Endothelial cell of umbilical vein (primary cell): ENCODE results near the gene PLD4. TPM values are rescaled to one million over a fixed set of nuclear protein-coding genes. Genes with fewer than 3 reads are reported as not detected.

Experiments
- BruUV-seq: library from RNA; stranded (reverse); fragments of 400-500 nt; replicated peaks from 2 replicates; lab custom pipeline; 2021; lab: Mats Ljungman, UMichigan
- CTCF ChIA-PET: fragments of 300-600, 350-600 bp; sonication (Branson Sonifier 250); formaldehyde crosslinking; loops from one replicate; lab custom pipeline; 2021; ENCODE audit warnings: antibody characterized with exemption, inconsistent platforms; lab: Charles Lee
- POLR2A ChIA-PET: fragments of 300-600, 350-600 bp; sonication (Branson Sonifier 250); formaldehyde crosslinking; loops from one replicate; lab custom pipeline; 2021; ENCODE audit warnings: antibody characterized with exemption, inconsistent platforms; lab: Charles Lee
- DNase-seq: peaks from one replicate; pipeline ENCODE4 v3.0.0-alpha.2; 2011; ENCODE audit warnings: low read depth, low spot score
- FAIRE-seq: peaks from 2 replicates; lab custom pipeline; 2011; peaks lifted over from hg19 to GRCh38; lab: Jason Lieb, UNC
- H2AFZ ChIP-seq: 2 replicates; pipeline ENCODE4 v1.6.0; 2012; ENCODE audit warnings: low read depth, low read length, control low read depth, inconsistent platforms
- H3K27ac ChIP-seq: 2 replicates; pipeline ENCODE4 v1.5.1; 2011; ENCODE audit warnings: low read depth, mild to moderate bottlenecking, control low read depth, low read length, moderate library complexity; ENCODE audit not compliant: insufficient read depth
- H3K27me3 ChIP-seq, 2 experiments: 2 replicates each; pipeline versions ENCODE4 v1.6.0 to v1.6.1; 2011; ENCODE audit warnings: low read length in 2 of 2, mixed read lengths in 1 of 2; ENCODE audit not compliant: control insufficient read depth in 2 of 2, insufficient read depth in 2 of 2
- H3K36me3 ChIP-seq, 2 experiments: 2 replicates in 1 of 2; 3 replicates in 1 of 2; pipeline ENCODE4 v1.5.1; 2011; ENCODE audit warnings: low read length in 2 of 2, mild to moderate bottlenecking in 1 of 2, moderate library complexity in 1 of 2; ENCODE audit not compliant: control insufficient read depth in 2 of 2, insufficient read depth in 2 of 2; ENCODE audit errors: extremely low read depth in 1 of 2
- H3K4me1 ChIP-seq: 3 replicates; pipeline ENCODE4 v1.5.1; 2011; ENCODE audit warnings: mild to moderate bottlenecking, low read length; ENCODE audit not compliant: control insufficient read depth, insufficient read depth; ENCODE audit errors: extremely low read depth
- H3K4me2 ChIP-seq: 2 replicates; pipeline ENCODE4 v1.6.1; 2011; ENCODE audit warnings: low read length, control low read depth, mixed read lengths; ENCODE audit not compliant: insufficient read depth
- H3K4me3 ChIP-seq, 3 experiments: fragments of 200-600 bp in 1 of 3; sonication (generic), shearing (Covaris generic) in 1 of 3; replicated peaks in 1 of 3; 2 replicates each; pipeline ENCODE4 v1.5.1; 2011 to 2016; ENCODE audit warnings: control low read depth in 3 of 3, low read length in 3 of 3, mild to moderate bottlenecking in 2 of 3, inconsistent platforms in 1 of 3, low read depth in 1 of 3, moderate library complexity in 1 of 3; ENCODE audit not compliant: insufficient read depth in 1 of 3
- H3K79me2 ChIP-seq: 2 replicates; pipeline ENCODE4 v1.6.0; 2012; ENCODE audit warnings: low read length, inconsistent platforms; ENCODE audit not compliant: control insufficient read depth, insufficient read depth
- H3K9ac ChIP-seq: replicated peaks from 2 replicates; pipeline ENCODE3; 2011; ENCODE audit warnings: low read length, control low read depth; ENCODE audit not compliant: insufficient read depth; ENCODE audit errors: extremely low read depth
- H3K9me1 ChIP-seq: replicated peaks from 3 replicates; pipeline ENCODE4 v1.6.0; 2011; ENCODE audit warnings: mild to moderate bottlenecking, low read length; ENCODE audit not compliant: control insufficient read depth, insufficient read depth; ENCODE audit errors: extremely low read depth
- H3K9me3 ChIP-seq: replicated peaks from 2 replicates; pipeline ENCODE4 v1.5.1; 2012; ENCODE audit warnings: low read length, inconsistent platforms; ENCODE audit not compliant: control insufficient read depth, insufficient read depth
- H4K20me1 ChIP-seq: replicated peaks from 2 replicates; pipeline ENCODE3; 2011; ENCODE audit warnings: mild to moderate bottlenecking, low read length; ENCODE audit not compliant: control insufficient read depth, insufficient read depth; ENCODE audit errors: extremely low read depth
- EZH2 ChIP-seq: IDR thresholded peaks from 2 replicates; pipeline ENCODE4 v1.6.1; 2012; ENCODE audit warnings: borderline replicate concordance, low read depth, mild to moderate bottlenecking, moderate library complexity, low read length, inconsistent platforms; ENCODE audit not compliant: severe bottlenecking
- FOS ChIP-seq: IDR thresholded peaks from 2 replicates; pipeline ENCODE4 v1.6.1; 2011; ENCODE audit warnings: mild to moderate bottlenecking, low read length, moderate library complexity, borderline replicate concordance; ENCODE audit not compliant: insufficient read depth
- GATA2 ChIP-seq: IDR thresholded peaks from 2 replicates; pipeline ENCODE4 v1.7.0; 2011; ENCODE audit warnings: low read depth, mild to moderate bottlenecking, moderate library complexity, mixed read lengths, low read length; ENCODE audit not compliant: insufficient read length, insufficient read depth
- JUN ChIP-seq: IDR thresholded peaks from 2 replicates; pipeline ENCODE4 v1.6.1; 2011; ENCODE audit warnings: borderline replicate concordance, low read depth; ENCODE audit not compliant: insufficient read length, insufficient read depth
- MYC ChIP-seq: IDR thresholded peaks from one replicate; pipeline ENCODE4 v1.6.1; 2011; ENCODE audit warnings: mild to moderate bottlenecking, low read depth, low read length
- POLR2A ChIP-seq: IDR thresholded peaks from 2 replicates; pipeline ENCODE4 v1.6.1; 2012; ENCODE audit warnings: low read depth, mild to moderate bottlenecking, control low read depth, low read length
- POLR2AphosphoS5 ChIP-seq: IDR thresholded peaks from 2 replicates; pipeline ENCODE4 v1.6.1; 2012; ENCODE audit warnings: low read depth, mild to moderate bottlenecking, control low read depth, low read length, moderate library complexity; ENCODE audit not compliant: insufficient read depth
- dilution Hi-C: fragments of 300-500 bp; cut with MboI; formaldehyde crosslinking; loops from one replicate; pipeline ENCODE4 v1.15.0; 2019; ENCODE audit warnings: low sequenced_read_pairs; ENCODE audit not compliant: extremely low pct_ligation_motif_present
- intact Hi-C: fragments of 100-400 bp; cut with micrococcal nuclease; formaldehyde crosslinking; loops from one replicate; pipeline ENCODE4 v1.10.0; 2022
- polyA plus RNA-seq, 4 experiments: library from polyadenylated mRNA; depleted of rRNA in 3 of 4; stranded (reverse) in 3 of 4; unstranded in 1 of 4; fragments of >200 nt; gene quantifications; 2 replicates each; pipeline versions ENCODE4 v1.2.1 to v1.2.3, GENCODE V29; 2011 to 2012; ENCODE audit warnings: missing spikeins in 1 of 4
- total RNA-seq: library from RNA; stranded (reverse); gene quantifications from 2 replicates; pipeline ENCODE4 v1.2.3, GENCODE V29; 2021
- TF ChIP-seq, protein P1 (sequence below), 2 donors: IDR thresholded peaks; 1 replicate in 1 of 2; 2 replicates in 1 of 2; pipeline ENCODE4 v1.5.1; 2011; ENCODE audit warnings: low read length in 2 of 2, mild to moderate bottlenecking in 2 of 2, moderate library complexity in 2 of 2, control low read depth in 1 of 2, inconsistent platforms in 1 of 2, low read depth in 1 of 2; ENCODE audit not compliant: insufficient read depth in 1 of 2; ENCODE audit errors: extremely low read depth in 1 of 2
- TF ChIP-seq, protein P2 (sequence below): IDR thresholded peaks from 2 replicates; pipeline ENCODE4 v1.6.1; 2011; ENCODE audit not compliant: insufficient read depth, insufficient read length

Gene PLD4
- total and polyA plus RNA-seq, 2 donors (not counting 3 experiments of a cell fraction or from before 2014, with no cell fraction given) = 0.01 to 0.11 TPM

DNA sequence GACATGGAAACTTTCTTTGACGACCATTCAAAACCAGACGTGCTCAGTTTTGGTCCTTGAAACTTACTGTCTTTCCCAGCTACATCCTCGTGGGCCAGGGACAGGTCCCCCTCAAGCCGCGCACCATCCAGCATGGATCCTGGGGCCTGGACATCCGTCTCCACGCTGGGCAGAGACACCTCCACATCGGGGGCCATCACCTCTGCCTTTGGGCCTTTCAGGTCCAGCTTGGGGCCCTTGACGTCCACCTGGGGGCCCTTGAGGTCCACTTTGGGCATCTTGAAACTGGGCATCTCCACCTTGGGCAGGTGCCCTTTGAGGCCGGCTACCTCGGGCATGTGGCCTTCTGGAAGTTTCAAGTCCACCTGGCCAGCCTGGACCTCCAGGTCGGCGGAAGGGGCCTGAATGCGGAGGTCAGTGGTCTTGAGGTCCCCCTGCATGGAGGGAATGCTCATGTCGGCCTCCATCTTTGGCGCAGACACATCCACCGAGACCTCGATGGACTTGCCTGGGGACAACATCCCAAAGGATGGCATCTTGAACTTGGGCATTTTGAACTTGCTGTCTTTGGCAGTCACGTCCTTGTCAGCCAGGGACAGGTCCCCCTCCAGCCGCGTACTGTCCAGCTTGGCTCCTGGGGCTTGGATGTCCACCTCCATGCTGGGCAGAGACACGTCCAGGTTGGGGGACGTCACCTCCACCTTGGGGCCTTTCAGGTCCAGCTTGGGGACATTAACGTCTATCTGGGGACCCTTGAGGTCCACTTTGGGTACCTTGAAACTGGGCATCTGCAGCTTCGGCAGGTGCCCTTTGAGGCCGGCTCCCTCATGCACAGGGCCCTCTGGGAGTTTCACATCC lies 17.1 kb downstream of the PLD4 start:
- Histone ChIP-seq H3K36me3 (peaks cover 0 to 3% of the 10 kb centered on the region in 2 experiments), H3K79me2 (no peaks in the 10 kb centered on the region), H3K9me3 (no peaks in the 10 kb centered on the region), H3K4me2 (no peak overlapping the region), H3K27ac (no peak overlapping the region), H3K4me3 (no peak overlapping the region), H3K4me1 (no peaks in the 10 kb centered on the region), H3K9ac (no peak overlapping the region), H3K9me1 (no peaks in the 10 kb centered on the region), H4K20me1 (no peaks in the 10 kb centered on the region), H2AFZ (no peak overlapping the region), H3K27me3 (no peaks in the 10 kb centered on the region)
- ChIA-PET POLR2A (no interaction called here), CTCF (interaction anchor here (1.4 kb wide), 1 partner anchor 9 kb away, joined by 3 read pairs; no protein-coding TSS in a partner anchor)
- dilution Hi-C loops = no loop called here
- TF ChIP-seq, protein P1, sequence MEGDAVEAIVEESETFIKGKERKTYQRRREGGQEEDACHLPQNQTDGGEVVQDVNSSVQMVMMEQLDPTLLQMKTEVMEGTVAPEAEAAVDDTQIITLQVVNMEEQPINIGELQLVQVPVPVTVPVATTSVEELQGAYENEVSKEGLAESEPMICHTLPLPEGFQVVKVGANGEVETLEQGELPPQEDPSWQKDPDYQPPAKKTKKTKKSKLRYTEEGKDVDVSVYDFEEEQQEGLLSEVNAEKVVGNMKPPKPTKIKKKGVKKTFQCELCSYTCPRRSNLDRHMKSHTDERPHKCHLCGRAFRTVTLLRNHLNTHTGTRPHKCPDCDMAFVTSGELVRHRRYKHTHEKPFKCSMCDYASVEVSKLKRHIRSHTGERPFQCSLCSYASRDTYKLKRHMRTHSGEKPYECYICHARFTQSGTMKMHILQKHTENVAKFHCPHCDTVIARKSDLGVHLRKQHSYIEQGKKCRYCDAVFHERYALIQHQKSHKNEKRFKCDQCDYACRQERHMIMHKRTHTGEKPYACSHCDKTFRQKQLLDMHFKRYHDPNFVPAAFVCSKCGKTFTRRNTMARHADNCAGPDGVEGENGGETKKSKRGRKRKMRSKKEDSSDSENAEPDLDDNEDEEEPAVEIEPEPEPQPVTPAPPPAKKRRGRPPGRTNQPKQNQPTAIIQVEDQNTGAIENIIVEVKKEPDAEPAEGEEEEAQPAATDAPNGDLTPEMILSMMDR (IDR thresholded peaks at IDR 0.05; ENCODE audit: extremely low read depth in 1 of 2, insufficient read depth in 1 of 2, low read depth in 1 of 2, low read length in 2 of 2) = no peak
- no peak for TF ChIP-seq GATA2
- TF ChIP-seq POLR2A = no peak
- TF ChIP-seq, protein P2, sequence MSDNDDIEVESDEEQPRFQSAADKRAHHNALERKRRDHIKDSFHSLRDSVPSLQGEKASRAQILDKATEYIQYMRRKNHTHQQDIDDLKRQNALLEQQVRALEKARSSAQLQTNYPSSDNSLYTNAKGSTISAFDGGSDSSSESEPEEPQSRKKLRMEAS = no peak
- no peak for TF ChIP-seq JUN
- no peak for TF ChIP-seq POLR2AphosphoS5
- TF ChIP-seq FOS = no peak
- no peak for TF ChIP-seq EZH2
- TF ChIP-seq MYC = no peak
- FAIRE-seq (no peak), DNase-seq (no peak)
- intact Hi-C loops = no loop called here
- no TSS peak for BruUV-seq
